ENCODE data around the gene PTPRE. TPM values are rescaled to one million over a fixed set of nuclear protein-coding genes. Genes with fewer than 3 reads are reported as not detected.

PTPRE gene
- total RNA-seq, 1 experiment from 2014 or later: 3.1 TPM

GRCh38 chr10:127908959-127909267 lies 2.0 kb downstream of the PTPRE start (continued):
- TF ChIP-seq JUN (CRISPR knock-in tag; IDR thresholded peaks at IDR 0.05): no peak

GRCh38 chr10:127909716-127910463 lies 3.0 kb downstream of the PTPRE start:
- ChIA-PET CTCF (interaction anchor here (1.1 kb wide), 1 partner anchor 40 kb away, joined by 3 read pairs; no protein-coding TSS in a partner anchor), POLR2A (no interaction called here)
- DNase-seq (ENCODE audit: low spot score) (no peak), ATAC-seq (no peak)
- H3K9me3 Mint-ChIP-seq: no peaks in the 10 kb centered on the region
- no peak overlapping the region for H3K27ac Mint-ChIP-seq
- no peak overlapping the region for H3K4me3 Mint-ChIP-seq
- H3K4me1 Mint-ChIP-seq: peaks cover 3% of the 10 kb centered on the region
- TF ChIP-seq ZNF671 (CRISPR knock-in tag; IDR thresholded peaks at IDR 0.05) (no peak), SP1 (CRISPR knock-in tag; conservative IDR thresholded peaks at IDR 0.05) (no peak), JUN (CRISPR knock-in tag; IDR thresholded peaks at IDR 0.05) (no peak), E2F4 (CRISPR knock-in tag; IDR thresholded peaks at IDR 0.05; ENCODE audit: borderline replicate concordance, low read depth) (no peak), CREB1 (CRISPR knock-in tag; IDR thresholded peaks at IDR 0.05) (no peak), AFF4 (CRISPR knock-in tag; IDR thresholded peaks at IDR 0.05; ENCODE audit: borderline replicate concordance) (no peak), ZNF121 (CRISPR knock-in tag; IDR thresholded peaks at IDR 0.05) (no peak), SMAD3 (CRISPR knock-in tag; IDR thresholded peaks at IDR 0.05; ENCODE audit: borderline replicate concordance) (no peak)
- H3K36me3 Mint-ChIP-seq: no peaks in the 10 kb centered on the region
- H3K27me3 Mint-ChIP-seq (ENCODE audit: low read depth): peaks cover 23% of the 10 kb centered on the region

- Mint-ChIP-seq H3K4me1 (peaks cover 3% of the 10 kb centered on the region), H3K27me3 (ENCODE audit: low read depth) (peaks cover 23% of the 10 kb centered on the region), H3K4me3 (no peak overlapping the region), H3K9me3 (no peaks in the 10 kb centered on the region), H3K36me3 (no peaks in the 10 kb centered on the region), H3K27ac (no peak overlapping the region)
- ATAC-seq: no peak
- DNase-seq (ENCODE audit: low spot score): no peak
- POLR2A ChIA-PET: no interaction called here
- TF ChIP-seq SP1 (CRISPR knock-in tag; conservative IDR thresholded peaks at IDR 0.05): no peak
- TF ChIP-seq ZNF219 (CRISPR knock-in tag; IDR thresholded peaks at IDR 0.05; ENCODE audit: borderline replicate concordance): no peak
- no peak for TF ChIP-seq FOXJ3 (CRISPR knock-in tag; IDR thresholded peaks at IDR 0.05; ENCODE audit: borderline replicate concordance)
- TF ChIP-seq NR3C1 (CRISPR knock-in tag; conservative IDR thresholded peaks at IDR 0.05; ENCODE audit: low read depth): no peak
- no peak for TF ChIP-seq ESRRA (CRISPR knock-in tag; IDR thresholded peaks at IDR 0.05; ENCODE audit: borderline replicate concordance)
- TF ChIP-seq NFATC4 (CRISPR knock-in tag; IDR thresholded peaks at IDR 0.05): no peak
- no peak for TF ChIP-seq TCF7 (CRISPR knock-in tag; IDR thresholded peaks at IDR 0.05; ENCODE audit: low read depth)
- CTCF ChIA-PET: no interaction called here
Observed at GRCh38 chr10:127910464-127910770, 3.5 kb downstream of the PTPRE start.

- H3K27ac Mint-ChIP-seq: no peak overlapping the region
- peaks cover 2% of the 10 kb centered on the region for H3K4me1 Mint-ChIP-seq
- ATAC-seq (no peak), DNase-seq (ENCODE audit: low spot score) (no peak)
- ChIA-PET CTCF (no interaction called here), POLR2A (no interaction called here)
- peaks cover 21% of the 10 kb centered on the region for H3K27me3 Mint-ChIP-seq (ENCODE audit: low read depth)
- no peak overlapping the region for H3K4me3 Mint-ChIP-seq
- no peaks in the 10 kb centered on the region for H3K9me3 Mint-ChIP-seq
- H3K36me3 Mint-ChIP-seq: no peaks in the 10 kb centered on the region
- no peak for TF ChIP-seq ATF6 (CRISPR knock-in tag; IDR thresholded peaks at IDR 0.05)
- no peak for TF ChIP-seq TEAD1 (CRISPR knock-in tag; IDR thresholded peaks at IDR 0.05)
- no peak for TF ChIP-seq GABPB1 (CRISPR knock-in tag; IDR thresholded peaks at IDR 0.05)
- no peak for TF ChIP-seq NFATC4 (CRISPR knock-in tag; IDR thresholded peaks at IDR 0.05)
- TF ChIP-seq IRF2 (CRISPR knock-in tag; IDR thresholded peaks at IDR 0.05; ENCODE audit: borderline replicate concordance, low read depth): no peak
- no peak for TF ChIP-seq ARID4B (CRISPR knock-in tag; IDR thresholded peaks at IDR 0.05; ENCODE audit: borderline replicate concordance)
Observed at GRCh38 chr10:127911218-127911866, 4.4 kb downstream of the PTPRE start.
